Adipocyte (in vitro differentiated cells): Measurements from ENCODE around the gene GRAMD1B.
A peak's percentile ranks its signal among the peaks of the same experiment; 100 is the strongest.
"Not testable (repeated sequence)": the region's sequence is repeated elsewhere in the genome, so short reads cannot be mapped to it uniquely, and the experiment has no call there.

Experiments used
- DNase-seq: peaks from one replicate; pipeline ENCODE4 v3.0.0-alpha.2; 2015; ENCODE audit warnings: low read depth
- H3K27me3 ChIP-seq: replicated peaks from 2 replicates; pipeline ENCODE4 v1.7.0; 2013; ENCODE audit warnings: mild to moderate bottlenecking, low read length, moderate library complexity; ENCODE audit not compliant: control insufficient read depth, insufficient read depth
- H3K36me3 ChIP-seq: 2 replicates; pipeline ENCODE4 v1.7.0; 2013; ENCODE audit warnings: low read length, mild to moderate bottlenecking, moderate library complexity; ENCODE audit not compliant: control insufficient read depth, insufficient read depth, severe bottlenecking
- H3K4me1 ChIP-seq: 2 replicates; pipeline ENCODE4 v1.7.0; 2013; ENCODE audit warnings: mild to moderate bottlenecking, low read length, moderate library complexity; ENCODE audit not compliant: control insufficient read depth, insufficient read depth
- H3K4me3 ChIP-seq: 2 replicates; pipeline ENCODE4 v1.7.0; 2013; ENCODE audit warnings: mild to moderate bottlenecking, low read length, moderate library complexity
- H3K9ac ChIP-seq: 2 replicates; pipeline ENCODE4 v1.7.0; 2013; ENCODE audit warnings: mild to moderate bottlenecking, low read length, moderate library complexity
- H3K9me3 ChIP-seq: 2 replicates; pipeline ENCODE4 v1.7.0; 2013; ENCODE audit warnings: mild to moderate bottlenecking, low read length, moderate library complexity; ENCODE audit not compliant: control insufficient read depth

Gene GRAMD1B

DNA sequence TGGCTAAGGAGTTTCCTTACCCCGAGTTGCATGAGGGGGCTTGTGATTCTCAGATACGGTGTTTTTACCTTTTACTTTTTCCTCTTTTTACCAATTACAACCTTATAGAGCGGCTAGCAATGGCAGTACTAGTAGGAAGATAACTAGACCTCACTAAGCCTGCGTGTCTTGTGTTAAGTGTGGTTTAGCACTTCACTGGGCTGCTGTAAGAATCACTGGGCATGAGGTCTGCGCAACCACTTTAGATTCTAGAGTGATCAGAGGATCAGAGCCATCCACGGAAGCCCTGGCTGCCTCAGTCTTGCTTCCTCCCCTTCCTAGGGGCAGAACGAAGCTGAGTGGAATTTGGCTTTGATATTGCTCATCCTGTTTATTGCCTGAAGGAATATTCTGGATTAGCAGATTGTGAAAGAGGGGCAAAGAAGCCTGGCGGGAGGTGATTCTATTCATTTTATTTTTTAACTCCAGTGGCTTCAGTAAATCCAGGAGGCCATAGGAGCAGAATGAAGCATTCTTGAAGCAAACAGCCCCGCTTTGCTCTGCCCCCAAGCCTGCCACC is 88.5 kb downstream of the GRAMD1B start:
- Histone ChIP-seq H3K36me3 (no peaks in the 10 kb centered on the region), H3K9ac (no peak overlapping the region), H3K9me3 (no peaks in the 10 kb centered on the region), H3K4me1 (peaks cover 18% of the 10 kb centered on the region), H3K27me3 (no peaks in the 10 kb centered on the region), H3K4me3 (no peak overlapping the region)
- DNase-seq: no peak

GRCh38 chr11:123519055-123519796 is 89.2 kb downstream of the GRAMD1B start:
- no peaks in the 10 kb centered on the region for H3K27me3 ChIP-seq
- H3K4me3 ChIP-seq: peak overlapping the region; percentile 14
- H3K9me3 ChIP-seq: no peaks in the 10 kb centered on the region
- peak overlapping the region; percentile 2 for H3K9ac ChIP-seq
- H3K36me3 ChIP-seq: no peaks in the 10 kb centered on the region
- DNase-seq: no peak
- H3K4me1 ChIP-seq: peaks cover 18% of the 10 kb centered on the region

DNA sequence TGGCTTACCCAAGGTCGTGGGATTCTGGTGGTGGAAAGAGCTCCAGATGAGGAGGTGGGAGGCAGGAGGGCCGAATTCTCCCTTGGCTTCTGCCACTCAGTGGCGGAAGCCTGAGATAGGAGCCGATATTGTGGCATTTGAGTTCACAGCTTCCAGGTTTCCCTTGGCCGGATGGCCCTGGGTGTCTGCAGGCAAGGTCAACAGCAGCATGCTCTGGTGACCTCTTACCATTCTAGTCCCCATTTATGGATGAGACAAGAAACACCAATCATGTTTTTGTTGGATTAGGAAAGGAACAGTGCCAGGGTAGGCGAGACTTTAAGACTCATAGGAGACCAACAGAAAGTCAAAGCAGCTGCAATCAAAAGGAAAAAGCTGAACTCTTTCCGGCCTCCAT is 89.7 kb downstream of the GRAMD1B start:
- Histone ChIP-seq H3K27me3 (no peaks in the 10 kb centered on the region), H3K4me3 (peak overlapping the region; percentile 14), H3K9me3 (no peaks in the 10 kb centered on the region), H3K36me3 (no peaks in the 10 kb centered on the region), H3K9ac (peak overlapping the region; percentile 2), H3K4me1 (peaks cover 18% of the 10 kb centered on the region)
- DNase-seq: no peak

DNA sequence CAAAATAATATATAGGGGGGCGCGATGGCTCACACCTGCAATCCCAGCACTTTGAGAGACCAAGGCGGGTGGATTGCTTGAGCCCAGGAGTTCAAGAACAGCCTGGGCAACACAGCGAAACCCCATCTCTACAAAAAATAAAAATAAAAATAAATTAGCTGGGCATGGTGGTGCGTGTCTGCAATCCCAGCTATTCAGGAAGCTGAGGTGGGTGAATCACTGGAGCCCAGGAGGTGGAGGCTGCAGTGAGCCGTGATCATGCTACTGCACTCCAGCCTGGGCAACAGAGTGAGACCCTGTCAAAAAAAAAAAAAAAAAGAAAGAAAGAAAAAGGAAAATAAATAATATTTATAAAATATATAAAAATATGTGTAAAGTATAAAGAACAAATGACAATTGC is 90.4 kb downstream of the GRAMD1B start:
- H3K27me3 ChIP-seq, H3K9me3 ChIP-seq, DNase-seq, H3K36me3 ChIP-seq, H3K4me3 ChIP-seq, H3K9ac ChIP-seq: not testable (repeated sequence)
- H3K4me1 ChIP-seq: peaks cover 21% of the 10 kb centered on the region

DNA sequence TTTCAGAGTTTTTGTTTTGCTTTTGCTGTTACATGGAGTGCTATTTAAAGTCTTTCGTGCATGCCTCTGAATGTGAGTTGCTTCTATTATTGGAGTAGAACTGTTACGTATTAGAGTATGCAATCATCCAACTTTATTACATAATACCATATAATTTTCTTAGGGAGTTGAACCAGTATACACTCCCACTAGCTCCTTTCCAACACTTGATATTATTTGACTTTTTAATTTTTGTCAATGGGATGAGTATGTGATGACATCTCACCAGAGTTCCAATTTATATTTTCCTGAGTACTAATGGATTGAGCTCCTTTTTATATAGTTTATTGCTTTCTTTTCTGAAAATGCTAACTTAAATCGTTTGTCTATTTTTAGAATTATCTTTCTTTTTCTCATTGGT is 90.9 kb downstream of the GRAMD1B start:
- no peak for DNase-seq
- Histone ChIP-seq H3K36me3 (no peaks in the 10 kb centered on the region), H3K9ac (no peak overlapping the region), H3K4me3 (no peak overlapping the region), H3K4me1 (peaks cover 21% of the 10 kb centered on the region), H3K27me3 (no peaks in the 10 kb centered on the region), H3K9me3 (no peaks in the 10 kb centered on the region)

DNA sequence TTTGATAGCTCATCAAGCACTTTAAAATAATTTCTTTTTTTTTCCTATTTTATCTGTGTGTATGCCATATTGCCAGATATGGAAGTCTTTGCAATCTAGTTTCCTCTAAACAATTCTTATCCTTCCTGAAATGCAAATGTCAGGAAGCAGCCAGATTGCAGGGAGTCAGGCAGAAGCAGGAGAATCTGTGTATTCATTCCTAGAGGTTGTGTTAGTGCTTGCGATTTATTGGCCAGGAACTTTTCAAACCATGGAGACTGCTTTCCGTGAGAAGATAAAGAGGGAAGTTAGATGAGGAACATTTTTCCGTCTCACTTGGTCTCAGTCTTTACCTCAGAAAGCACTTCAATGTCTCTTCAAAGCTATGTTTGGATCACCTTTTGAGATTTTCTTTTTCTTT is 91.9 kb downstream of the GRAMD1B start:
- Histone ChIP-seq H3K9me3 (no peaks in the 10 kb centered on the region), H3K4me3 (no peak overlapping the region), H3K36me3 (no peaks in the 10 kb centered on the region), H3K27me3 (no peaks in the 10 kb centered on the region), H3K9ac (no peak overlapping the region), H3K4me1 (peaks cover 21% of the 10 kb centered on the region)
- no peak for DNase-seq

- no peaks in the 10 kb centered on the region for H3K9me3 ChIP-seq
- no peak overlapping the region for H3K9ac ChIP-seq
- no peak for DNase-seq
- H3K36me3 ChIP-seq: no peaks in the 10 kb centered on the region
- H3K4me1 ChIP-seq: peaks cover 17% of the 10 kb centered on the region
- no peak overlapping the region for H3K4me3 ChIP-seq
- H3K27me3 ChIP-seq: no peaks in the 10 kb centered on the region
These were observed 93.5 kb downstream of the GRAMD1B start for GRCh38 chr11:123523539-123523938.

DNA sequence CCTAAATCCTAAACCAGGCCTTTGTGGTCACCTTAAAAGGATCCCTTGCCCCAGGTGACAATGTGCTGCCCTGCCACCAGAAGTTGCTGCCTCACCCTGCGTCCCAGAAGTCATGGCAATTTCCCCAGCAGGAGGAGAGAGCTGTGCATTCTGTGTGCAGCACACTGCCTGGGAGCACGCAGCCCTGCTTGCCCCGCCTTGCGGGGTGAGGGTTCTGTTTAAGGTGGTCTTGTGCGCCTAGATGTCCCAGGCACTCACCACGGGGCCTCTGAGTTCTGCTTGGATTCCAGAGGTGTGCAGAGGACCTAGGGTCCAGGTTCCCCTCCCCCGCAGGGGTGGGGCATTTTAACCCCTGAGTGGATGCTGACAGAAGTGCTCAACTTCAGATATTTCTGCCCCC is 95.0 kb downstream of the GRAMD1B start:
- no peak for DNase-seq

DNA sequence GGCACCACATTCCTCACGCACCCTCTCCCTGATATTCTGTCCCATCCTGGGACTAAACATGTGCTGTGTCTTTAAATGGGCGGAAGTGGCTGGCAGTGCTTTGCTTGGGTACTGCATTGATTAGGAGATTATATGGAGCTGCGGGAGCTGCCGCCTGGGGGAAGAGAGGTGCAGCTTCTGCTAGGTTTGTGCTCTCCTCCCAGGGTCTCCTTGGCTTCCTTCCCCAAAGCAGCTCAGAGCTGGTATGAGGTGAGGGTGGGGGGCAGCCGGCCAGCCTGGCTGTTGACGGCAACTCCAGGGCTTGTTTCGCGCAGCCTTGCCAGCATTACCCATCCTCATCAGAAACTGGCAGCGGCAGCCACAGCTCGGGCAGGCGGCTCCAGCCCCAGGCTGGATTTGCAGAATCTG is 95.4 kb downstream of the GRAMD1B start:
- H3K9me3 ChIP-seq: no peaks in the 10 kb centered on the region
- peak overlapping the region; percentile 63 for H3K4me3 ChIP-seq
- no peaks in the 10 kb centered on the region for H3K36me3 ChIP-seq
- H3K4me1 ChIP-seq: peaks cover 3% of the 10 kb centered on the region
- no peaks in the 10 kb centered on the region for H3K27me3 ChIP-seq
- DNase-seq: no peak
- H3K9ac ChIP-seq: peak overlapping the region; percentile 16

More for the DNA sequence above, 95.0 kb downstream of the GRAMD1B start:
- H3K4me3 ChIP-seq: peak overlapping the region; percentile 63
- H3K4me1 ChIP-seq: peaks cover 3% of the 10 kb centered on the region
- H3K36me3 ChIP-seq: no peaks in the 10 kb centered on the region
- H3K9ac ChIP-seq: no peak overlapping the region
- H3K27me3 ChIP-seq: no peaks in the 10 kb centered on the region
- H3K9me3 ChIP-seq: no peaks in the 10 kb centered on the region

- H3K27me3 ChIP-seq: no peaks in the 10 kb centered on the region
- no peaks in the 10 kb centered on the region for H3K36me3 ChIP-seq
- H3K4me3 ChIP-seq: peak overlapping the region; percentile 63
- peak overlapping the region; percentile 16 for H3K9ac ChIP-seq
- no peaks in the 10 kb centered on the region for H3K9me3 ChIP-seq
- no peak for DNase-seq
- peaks cover 3% of the 10 kb centered on the region for H3K4me1 ChIP-seq
These were observed 96.1 kb downstream of the GRAMD1B start for GRCh38 chr11:123526027-123526805.

GRCh38 chr11:123526918-123527317 is 96.8 kb downstream of the GRAMD1B start:
- Histone ChIP-seq H3K4me1 (peaks cover 3% of the 10 kb centered on the region), H3K36me3 (no peaks in the 10 kb centered on the region), H3K9ac (no peak overlapping the region), H3K27me3 (no peaks in the 10 kb centered on the region), H3K9me3 (no peaks in the 10 kb centered on the region), H3K4me3 (no peak overlapping the region)
- no peak for DNase-seq
